ENCODE measurements around the gene COL3A1.

- no peak for TF ChIP-seq CTCF (IDR thresholded peaks at IDR 0.05)
- no peak for TF ChIP-seq POLR2AphosphoS5 (IDR thresholded peaks at IDR 0.05)
- TF ChIP-seq POLR2A (IDR thresholded peaks at IDR 0.05), result no peak
- no peak for TF ChIP-seq EP300 (IDR thresholded peaks at IDR 0.05)
Observed at GRCh38 chr2:188973641-188974040, 532 bp upstream of the COL3A1 start.
